ENCODE measurements around the gene SLC6A12.

The SLC6A12 gene

DNA sequence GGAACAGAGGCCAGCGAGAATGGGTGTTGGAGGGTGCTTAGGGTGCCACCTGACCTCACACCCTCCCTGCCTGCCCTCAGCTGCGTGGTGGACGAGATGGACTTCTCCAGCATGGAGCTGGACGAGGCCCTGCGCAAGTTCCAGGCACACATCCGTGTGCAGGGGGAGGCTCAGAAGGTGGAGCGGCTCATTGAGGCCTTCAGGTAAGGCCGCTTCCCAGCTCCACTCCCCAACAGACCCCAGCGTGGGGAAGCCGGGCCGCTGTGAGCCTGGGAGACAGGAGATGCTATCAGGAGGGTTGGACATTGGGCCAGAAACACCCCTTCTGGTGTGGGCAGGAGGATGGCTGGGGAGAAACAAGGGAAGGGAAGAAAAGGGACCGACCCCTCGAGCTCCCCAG is 57.0 kb downstream of the SLC6A12 start:
- Histone ChIP-seq H3K4me3 (ENCODE audit: low read length) (no peak overlapping the region), H3K4me1 (ENCODE audit: control insufficient read depth, insufficient read depth, low read length) (no peaks in the 10 kb centered on the region), H3K27ac (ENCODE audit: low read depth, low read length) (no peak overlapping the region), H3K9ac (ENCODE audit: low read length) (no peak overlapping the region), H3K27me3 (ENCODE audit: control insufficient read depth, insufficient read depth, low read length) (no peaks in the 10 kb centered on the region), H3K36me3 (ENCODE audit: control insufficient read depth, insufficient read depth, low read length) (no peaks in the 10 kb centered on the region)

DNA sequence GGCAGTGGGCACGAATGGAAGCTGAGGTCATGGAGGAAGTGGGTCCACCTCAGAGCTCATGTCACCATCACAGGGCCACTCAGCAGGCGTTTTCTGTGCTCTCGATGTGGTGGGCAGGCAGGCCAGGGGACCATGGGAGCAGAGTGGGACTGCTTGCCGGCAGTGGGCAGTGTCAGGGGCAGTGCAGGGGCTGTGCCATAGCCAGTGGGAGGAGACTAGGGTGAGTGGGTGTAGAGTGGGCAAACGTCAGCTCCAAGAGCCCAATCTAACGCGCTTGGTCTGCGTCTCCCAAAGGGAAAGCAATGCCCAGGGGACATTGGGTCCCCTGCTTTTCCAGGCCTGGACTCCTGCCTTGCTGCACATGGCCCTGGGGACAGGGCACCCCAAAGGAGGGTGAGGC is 58.3 kb downstream of the SLC6A12 start:
- Histone ChIP-seq H3K4me1 (ENCODE audit: control insufficient read depth, insufficient read depth, low read length) (no peaks in the 10 kb centered on the region), H3K4me3 (ENCODE audit: low read length) (no peak overlapping the region), H3K27me3 (ENCODE audit: control insufficient read depth, insufficient read depth, low read length) (no peaks in the 10 kb centered on the region), H3K36me3 (ENCODE audit: control insufficient read depth, insufficient read depth, low read length) (no peaks in the 10 kb centered on the region), H3K27ac (ENCODE audit: low read depth, low read length) (no peak overlapping the region), H3K9ac (ENCODE audit: low read length) (no peak overlapping the region)

DNA sequence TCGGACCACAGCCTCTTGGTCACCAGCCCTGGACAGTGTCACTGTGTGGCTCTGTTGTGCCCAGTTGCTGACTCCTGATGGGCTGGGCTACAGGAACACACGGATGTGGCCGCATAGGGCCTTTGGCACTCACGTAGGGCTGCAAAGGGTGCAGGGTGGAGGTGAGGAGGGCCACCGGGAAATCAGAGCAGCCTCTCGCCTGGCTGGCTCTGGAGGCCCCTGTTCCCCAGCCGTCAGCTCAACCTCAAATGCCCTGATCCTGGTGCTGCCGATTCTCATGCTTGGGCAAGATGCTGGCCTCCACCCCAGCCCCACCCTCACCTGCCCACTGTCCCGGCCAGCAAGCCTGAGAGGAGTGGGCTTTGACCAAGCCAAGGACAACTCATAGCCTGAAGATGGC is 59.0 kb downstream of the SLC6A12 start:
- Histone ChIP-seq H3K27me3 (ENCODE audit: control insufficient read depth, insufficient read depth, low read length) (no peaks in the 10 kb centered on the region), H3K27ac (ENCODE audit: low read depth, low read length) (no peak overlapping the region), H3K4me3 (ENCODE audit: low read length) (no peak overlapping the region), H3K4me1 (ENCODE audit: control insufficient read depth, insufficient read depth, low read length) (no peaks in the 10 kb centered on the region), H3K9ac (ENCODE audit: low read length) (no peak overlapping the region), H3K36me3 (ENCODE audit: control insufficient read depth, insufficient read depth, low read length) (no peaks in the 10 kb centered on the region)

DNA sequence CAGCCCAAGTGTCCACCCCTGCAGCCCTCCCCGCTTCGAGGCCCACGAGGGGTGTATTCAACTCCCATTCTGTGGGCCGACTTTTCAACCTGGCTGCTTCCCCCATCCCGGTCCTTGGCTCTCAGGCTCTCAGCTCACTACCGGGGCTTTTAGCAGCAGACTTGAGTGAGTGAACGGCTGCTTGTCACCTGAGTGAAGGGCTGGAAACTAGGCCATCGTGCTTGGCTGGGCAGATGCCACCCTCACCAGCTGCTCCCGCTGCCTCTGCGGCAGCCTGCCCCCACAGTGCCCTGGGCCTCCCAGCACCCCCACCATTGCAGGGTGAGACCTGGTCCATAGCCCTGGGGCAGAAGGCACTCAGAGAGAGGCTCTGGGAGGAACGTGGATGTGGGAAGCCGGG is 59.9 kb downstream of the SLC6A12 start:
- Histone ChIP-seq H3K9ac (ENCODE audit: low read length) (no peak overlapping the region), H3K4me3 (ENCODE audit: low read length) (no peak overlapping the region), H3K27me3 (ENCODE audit: control insufficient read depth, insufficient read depth, low read length) (no peaks in the 10 kb centered on the region)

DNA sequence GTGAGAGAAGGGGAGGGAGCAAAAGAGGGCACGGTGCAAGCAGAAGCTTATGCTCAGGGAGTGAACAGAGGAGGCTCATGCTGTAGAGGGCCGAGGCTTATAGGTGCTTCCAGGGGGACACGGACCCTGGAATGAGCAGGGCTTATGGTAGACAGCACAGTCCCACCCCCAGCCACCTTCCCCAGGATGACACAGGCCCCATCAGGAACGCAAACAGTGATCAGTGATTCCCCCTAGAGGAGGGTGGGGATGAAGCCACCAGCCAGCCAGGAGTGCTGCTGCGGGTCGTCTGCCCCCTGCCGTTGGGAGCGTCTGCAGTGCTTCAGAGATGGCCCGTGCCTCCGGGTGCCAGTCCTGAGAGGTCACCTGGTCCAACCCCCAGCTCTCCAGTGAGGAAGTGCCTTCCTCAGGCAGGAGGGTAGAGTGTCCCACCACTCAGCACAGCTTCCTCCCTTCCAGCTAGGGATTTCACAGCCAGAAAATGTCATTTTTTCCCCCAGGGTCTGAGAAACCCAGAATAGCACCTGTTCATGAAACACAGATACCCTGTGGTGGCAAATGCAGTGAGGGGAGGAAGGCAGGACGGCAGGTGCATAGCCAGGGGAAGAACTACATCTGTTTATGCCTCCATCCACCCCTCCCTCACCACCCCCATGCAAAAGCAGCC is 60.7 kb downstream of the SLC6A12 start:
- H3K4me3 ChIP-seq (ENCODE audit: low read length): no peak overlapping the region
- no peaks in the 10 kb centered on the region for H3K36me3 ChIP-seq (ENCODE audit: control insufficient read depth, insufficient read depth, low read length)

More for the DNA sequence above, 59.9 kb downstream of the SLC6A12 start:
- no peaks in the 10 kb centered on the region for H3K4me1 ChIP-seq (ENCODE audit: control insufficient read depth, insufficient read depth, low read length)
- H3K27ac ChIP-seq (ENCODE audit: low read depth, low read length): no peak overlapping the region
- no peaks in the 10 kb centered on the region for H3K36me3 ChIP-seq (ENCODE audit: control insufficient read depth, insufficient read depth, low read length)

DNA sequence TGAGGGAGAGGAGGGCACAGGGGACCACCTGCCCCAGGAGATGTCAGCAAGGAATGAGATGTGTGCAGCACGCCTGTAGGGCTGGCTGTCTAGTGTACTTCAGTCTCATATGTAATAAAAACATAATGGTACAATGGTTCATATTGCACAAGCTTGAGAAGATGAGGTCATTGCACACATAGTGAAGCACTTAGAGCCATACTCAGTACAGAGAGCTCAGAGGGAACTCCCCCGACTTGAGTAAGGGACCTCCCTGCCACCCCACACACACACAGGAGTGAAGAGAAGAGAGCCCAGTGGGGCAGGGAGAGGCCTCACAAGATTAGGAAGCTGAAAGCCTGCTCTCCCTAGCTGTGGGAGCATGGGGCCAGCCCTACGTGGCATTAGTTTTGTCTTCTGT is 61.5 kb downstream of the SLC6A12 start:
- Histone ChIP-seq H3K27ac (ENCODE audit: low read depth, low read length) (no peak overlapping the region), H3K27me3 (ENCODE audit: control insufficient read depth, insufficient read depth, low read length) (no peaks in the 10 kb centered on the region), H3K36me3 (ENCODE audit: control insufficient read depth, insufficient read depth, low read length) (no peaks in the 10 kb centered on the region)

More for the DNA sequence above, 60.7 kb downstream of the SLC6A12 start:
- Histone ChIP-seq H3K27me3 (ENCODE audit: control insufficient read depth, insufficient read depth, low read length) (no peaks in the 10 kb centered on the region), H3K4me1 (ENCODE audit: control insufficient read depth, insufficient read depth, low read length) (no peaks in the 10 kb centered on the region), H3K9ac (ENCODE audit: low read length) (no peak overlapping the region), H3K27ac (ENCODE audit: low read depth, low read length) (no peak overlapping the region)

DNA sequence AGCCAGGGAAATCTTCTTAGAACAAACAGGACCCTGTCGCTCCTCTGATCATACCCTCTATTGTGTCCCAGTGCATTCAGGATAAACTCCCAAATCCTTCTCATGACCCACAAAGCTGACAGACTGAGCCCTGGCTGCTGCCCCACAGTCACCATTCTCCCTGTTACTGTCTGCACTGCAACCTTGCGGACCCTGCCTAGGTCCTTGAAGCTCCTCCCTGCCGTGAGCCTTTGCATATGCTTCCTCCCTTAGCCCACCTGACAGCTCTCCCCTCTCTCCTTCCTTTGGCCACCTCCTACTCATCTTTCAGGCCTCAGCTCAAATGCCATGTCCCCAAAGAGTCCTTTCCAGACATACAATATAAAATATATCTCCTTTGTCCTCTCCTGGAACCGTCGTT is 62.4 kb downstream of the SLC6A12 start:
- Histone ChIP-seq H3K36me3 (ENCODE audit: control insufficient read depth, insufficient read depth, low read length) (no peaks in the 10 kb centered on the region), H3K9ac (ENCODE audit: low read length) (no peak overlapping the region), H3K4me1 (ENCODE audit: control insufficient read depth, insufficient read depth, low read length) (no peaks in the 10 kb centered on the region), H3K27me3 (ENCODE audit: control insufficient read depth, insufficient read depth, low read length) (no peaks in the 10 kb centered on the region), H3K27ac (ENCODE audit: low read depth, low read length) (no peak overlapping the region), H3K4me3 (ENCODE audit: low read length) (no peak overlapping the region)

More for the DNA sequence above, 61.5 kb downstream of the SLC6A12 start:
- no peaks in the 10 kb centered on the region for H3K4me1 ChIP-seq (ENCODE audit: control insufficient read depth, insufficient read depth, low read length)
- no peak overlapping the region for H3K4me3 ChIP-seq (ENCODE audit: low read length)
- no peak overlapping the region for H3K9ac ChIP-seq (ENCODE audit: low read length)

DNA sequence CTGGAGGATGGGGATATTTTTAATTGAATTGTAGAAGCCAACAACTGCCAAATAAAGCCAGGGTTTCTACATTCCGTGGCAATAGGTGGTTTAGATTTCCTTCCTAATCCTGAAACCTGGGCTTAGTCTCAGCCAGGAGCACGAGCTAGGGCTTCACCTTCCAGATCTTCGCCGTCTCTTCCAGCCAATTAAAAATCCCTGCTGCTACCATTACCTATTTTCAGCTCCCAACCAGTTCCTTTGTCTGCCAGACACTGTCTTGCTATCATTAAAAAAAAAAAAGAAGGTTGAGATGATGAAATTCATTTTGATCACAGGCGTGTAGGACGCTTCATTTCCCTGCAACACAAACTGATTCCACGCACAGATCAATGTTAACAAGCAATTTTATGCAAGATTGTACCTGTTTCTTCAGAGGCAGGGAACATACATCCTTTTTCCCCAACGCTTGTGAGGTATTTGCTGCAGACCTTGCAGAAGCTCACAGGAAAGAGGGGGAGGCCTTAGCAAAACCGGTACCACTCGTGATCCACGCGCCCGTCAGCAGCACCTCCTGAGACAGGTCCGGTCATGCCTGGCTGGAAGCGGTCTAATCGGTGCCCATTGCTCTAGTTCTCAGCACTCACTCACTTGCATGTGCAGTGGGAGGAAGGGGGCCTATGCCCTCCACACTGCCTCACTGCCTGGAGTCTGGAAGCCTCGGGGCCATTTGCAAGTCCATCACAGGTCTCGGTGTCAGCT is 65.1 kb downstream of the SLC6A12 start:
- no peak overlapping the region for H3K27ac ChIP-seq (ENCODE audit: low read depth, low read length)
- H3K4me3 ChIP-seq (ENCODE audit: low read length): no peak overlapping the region
- H3K36me3 ChIP-seq (ENCODE audit: control insufficient read depth, insufficient read depth, low read length): no peaks in the 10 kb centered on the region
- H3K4me1 ChIP-seq (ENCODE audit: control insufficient read depth, insufficient read depth, low read length): no peaks in the 10 kb centered on the region
- H3K9ac ChIP-seq (ENCODE audit: low read length): no peak overlapping the region
- no peaks in the 10 kb centered on the region for H3K27me3 ChIP-seq (ENCODE audit: control insufficient read depth, insufficient read depth, low read length)

DNA sequence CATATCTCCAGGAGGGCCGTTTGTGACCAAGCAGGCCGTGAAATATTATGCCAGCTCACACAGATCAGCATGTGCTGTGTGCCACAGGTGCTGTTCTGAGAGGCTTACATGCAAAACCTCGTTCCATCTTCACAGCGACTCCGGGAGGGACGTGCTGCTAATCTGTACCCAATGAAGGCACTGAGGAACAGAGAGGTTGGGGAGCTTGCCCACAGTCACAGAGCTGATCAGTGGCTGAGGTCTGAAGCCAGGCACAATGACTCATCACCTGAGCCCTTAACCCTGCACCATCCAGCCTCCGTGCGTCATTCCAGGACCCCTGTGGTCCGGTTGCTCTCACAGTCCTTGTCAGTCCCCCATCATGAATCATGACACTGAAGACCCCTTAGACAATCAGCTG is 66.7 kb downstream of the SLC6A12 start:
- Histone ChIP-seq H3K27me3 (ENCODE audit: control insufficient read depth, insufficient read depth, low read length) (no peaks in the 10 kb centered on the region), H3K9ac (ENCODE audit: low read length) (no peak overlapping the region), H3K27ac (ENCODE audit: low read depth, low read length) (no peak overlapping the region), H3K36me3 (ENCODE audit: control insufficient read depth, insufficient read depth, low read length) (no peaks in the 10 kb centered on the region), H3K4me3 (ENCODE audit: low read length) (no peak overlapping the region), H3K4me1 (ENCODE audit: control insufficient read depth, insufficient read depth, low read length) (no peaks in the 10 kb centered on the region)

DNA sequence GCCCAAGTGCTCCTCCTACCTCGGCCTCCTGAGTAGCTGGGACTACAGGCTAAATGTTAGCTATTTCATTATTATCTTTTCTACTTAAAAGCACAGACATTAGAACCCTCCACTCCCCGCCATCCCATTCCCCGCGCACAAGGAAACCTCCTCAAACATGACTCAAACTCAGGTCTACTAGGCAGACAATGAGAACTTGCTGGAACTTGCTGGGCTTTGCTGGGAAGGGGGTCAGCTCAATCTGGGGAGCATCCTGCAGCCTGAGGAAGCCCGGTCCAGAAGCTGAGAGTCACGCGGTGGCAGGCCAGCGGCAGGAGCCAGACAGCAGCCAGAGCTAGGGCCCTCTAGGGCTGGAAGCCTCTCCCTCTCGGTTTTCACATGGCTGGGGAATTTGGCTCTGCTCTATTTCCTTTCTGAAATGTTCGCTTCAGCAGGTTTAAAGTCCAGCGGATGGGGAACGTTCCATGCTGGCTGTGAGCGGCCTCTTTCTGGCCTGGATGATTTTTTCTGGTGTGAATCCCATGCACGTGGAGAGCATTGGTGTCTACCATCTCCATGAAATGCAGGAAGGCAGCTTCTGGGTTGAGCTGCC is 68.5 kb downstream of the SLC6A12 start:
- H3K27me3 ChIP-seq (ENCODE audit: control insufficient read depth, insufficient read depth, low read length): no peaks in the 10 kb centered on the region
- H3K4me3 ChIP-seq (ENCODE audit: low read length): no peak overlapping the region
- H3K4me1 ChIP-seq (ENCODE audit: control insufficient read depth, insufficient read depth, low read length): no peaks in the 10 kb centered on the region
- H3K27ac ChIP-seq (ENCODE audit: low read depth, low read length): no peak overlapping the region
- H3K36me3 ChIP-seq (ENCODE audit: control insufficient read depth, insufficient read depth, low read length): no peaks in the 10 kb centered on the region
- no peak overlapping the region for H3K9ac ChIP-seq (ENCODE audit: low read length)

DNA sequence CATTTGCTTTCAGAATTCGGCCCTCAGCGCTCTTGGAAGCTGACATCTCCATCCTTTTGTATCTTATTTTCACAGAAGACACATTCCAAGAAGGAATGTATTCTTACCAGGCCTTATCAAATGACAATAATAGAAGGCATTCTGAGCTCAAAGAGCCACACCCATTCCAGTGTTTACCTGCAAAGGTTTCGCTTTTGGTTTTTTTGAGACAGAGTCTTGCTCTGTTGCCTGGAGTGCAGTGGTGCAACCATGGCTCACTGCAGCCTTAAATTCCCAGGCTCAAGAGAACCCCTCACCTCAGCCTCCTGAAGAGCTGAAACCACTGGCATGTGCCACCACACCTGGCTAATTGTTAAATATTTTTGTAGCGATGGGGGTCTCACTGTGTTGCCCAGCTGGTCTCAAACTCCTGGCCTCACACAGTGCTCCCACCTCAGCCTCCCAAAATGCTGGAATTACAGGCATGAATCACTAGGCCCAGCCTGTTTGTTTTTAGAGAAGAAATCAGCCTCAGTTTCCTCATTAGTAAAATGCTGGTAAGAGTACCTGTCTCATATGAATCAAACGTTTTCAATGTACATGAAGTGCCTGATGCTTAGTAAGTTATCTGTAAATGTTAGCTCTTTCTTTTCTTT is 69.2 kb downstream of the SLC6A12 start:
- Histone ChIP-seq H3K4me1 (ENCODE audit: control insufficient read depth, insufficient read depth, low read length) (no peaks in the 10 kb centered on the region), H3K27me3 (ENCODE audit: control insufficient read depth, insufficient read depth, low read length) (no peaks in the 10 kb centered on the region), H3K36me3 (ENCODE audit: control insufficient read depth, insufficient read depth, low read length) (no peaks in the 10 kb centered on the region), H3K9ac (ENCODE audit: low read length) (no peak overlapping the region), H3K4me3 (ENCODE audit: low read length) (no peak overlapping the region), H3K27ac (ENCODE audit: low read depth, low read length) (no peak overlapping the region)

DNA sequence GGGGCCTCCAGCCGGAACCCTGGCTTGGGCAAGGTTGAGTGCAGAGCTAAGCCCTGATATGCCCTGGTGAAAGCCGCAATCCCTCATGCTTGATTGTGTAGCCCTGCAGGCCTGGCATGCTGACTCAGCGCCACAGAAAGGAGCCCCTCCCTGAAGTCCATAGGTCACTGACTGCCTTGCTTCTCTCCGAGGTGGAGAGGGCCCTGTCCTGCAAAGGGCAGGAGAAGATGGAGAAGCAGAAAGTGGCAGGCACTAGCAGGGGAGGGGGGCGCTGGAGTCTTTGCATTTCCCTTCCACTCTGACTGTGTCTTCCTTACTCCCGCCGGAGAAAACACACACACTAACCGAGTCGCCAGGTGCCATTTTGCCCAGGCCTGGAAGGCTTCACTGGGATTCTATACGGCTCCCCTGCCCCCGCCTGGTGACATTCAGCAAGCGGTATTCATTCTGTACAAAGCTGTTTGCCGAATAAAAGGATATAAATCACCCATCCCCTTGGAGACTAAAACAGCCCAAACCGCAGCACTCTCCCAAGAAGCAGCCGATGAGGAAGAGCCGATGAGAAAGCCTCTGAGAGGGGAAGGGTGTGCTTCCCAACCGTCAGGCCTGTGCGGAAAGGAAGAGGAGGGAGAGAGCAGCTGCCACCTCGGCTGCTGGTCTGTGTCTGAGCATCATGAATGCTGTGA is 69.8 kb downstream of the SLC6A12 start:
- no peak overlapping the region for H3K4me3 ChIP-seq (ENCODE audit: low read length)
- H3K4me1 ChIP-seq (ENCODE audit: control insufficient read depth, insufficient read depth, low read length): no peaks in the 10 kb centered on the region
- no peaks in the 10 kb centered on the region for H3K36me3 ChIP-seq (ENCODE audit: control insufficient read depth, insufficient read depth, low read length)
- no peak overlapping the region for H3K9ac ChIP-seq (ENCODE audit: low read length)
- H3K27ac ChIP-seq (ENCODE audit: low read depth, low read length): no peak overlapping the region
- H3K27me3 ChIP-seq (ENCODE audit: control insufficient read depth, insufficient read depth, low read length): no peaks in the 10 kb centered on the region
